Measurements from ENCODE around the gene CTSZ.

DNA sequence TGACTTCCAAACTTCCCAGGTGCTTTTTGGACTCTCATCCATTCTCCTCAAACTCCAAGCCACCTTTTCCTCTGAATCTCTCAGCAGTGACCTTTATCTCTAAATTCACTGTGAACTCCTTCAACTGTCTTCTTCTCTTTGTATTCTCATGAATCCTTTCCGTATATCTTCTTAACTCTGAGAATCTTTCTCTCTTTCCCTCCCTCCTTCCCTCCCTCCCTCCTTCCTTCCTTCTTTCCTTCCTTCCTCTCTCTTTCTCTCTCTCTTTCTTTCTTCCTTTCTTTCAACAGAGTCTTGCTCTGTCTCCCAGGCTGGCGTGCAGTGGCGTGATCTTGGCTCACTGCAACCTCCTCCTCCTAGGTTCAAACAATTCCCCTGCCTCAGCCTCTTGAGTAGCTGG lies 39.8 kb upstream of the CTSZ start:
- TF ChIP-seq CTCF (IDR thresholded peaks at IDR 0.05) (no peak), POLR2A (IDR thresholded peaks at IDR 0.05) (no peak), EP300 (IDR thresholded peaks at IDR 0.05) (no peak)
